HFFc6 (cell line): ENCODE results near the gene SLC7A9. TPM values are rescaled to one million over a fixed set of nuclear protein-coding genes. Genes with fewer than 3 reads are reported as not detected.
"Not testable (repeated sequence)": the region's sequence is repeated elsewhere in the genome, so short reads cannot be mapped to it uniquely, and the experiment has no call there.

Source experiments
- DNase-seq: peaks from one replicate; pipeline ENCODE4 v3.0.0-alpha.2; 2018
- H3K27ac Mint-ChIP-seq: 2 replicates; pipeline ENCODE4 v1.8.0; 2020; ENCODE audit warnings: mild to moderate bottlenecking, mixed read lengths
- H3K27me3 Mint-ChIP-seq: 2 replicates; pipeline ENCODE4 v1.8.0; 2021; ENCODE audit warnings: mild to moderate bottlenecking, moderate library complexity, mixed read lengths; ENCODE audit not compliant: insufficient read depth
- H3K36me3 Mint-ChIP-seq: 2 replicates; pipeline ENCODE4 v1.8.0; 2021; ENCODE audit warnings: low read depth, mixed read lengths
- H3K4me1 Mint-ChIP-seq: 2 replicates; pipeline ENCODE4 v1.8.0; 2020; ENCODE audit warnings: low read depth, mixed read lengths
- H3K4me3 Mint-ChIP-seq: 2 replicates; pipeline ENCODE4 v1.8.0; 2020; ENCODE audit warnings: mild to moderate bottlenecking, moderate library complexity, mixed read lengths
- H3K9me3 Mint-ChIP-seq: 2 replicates; pipeline ENCODE4 v1.8.0; 2020; ENCODE audit warnings: mild to moderate bottlenecking, mixed read lengths
- CTCF ChIP-seq: fragments of 200-600 bp; sonication (generic); IDR thresholded peaks from 2 replicates; pipeline ENCODE4 v1.5.0; 2021; ENCODE audit warnings: antibody characterized with exemption, mild to moderate bottlenecking
- total RNA-seq, 6 experiments: library from RNA; stranded (reverse); fragmentation: NEBNext Ultra II Directional; extraction: Animal tissue kit (Norgen Biotek cat#: 25700); gene quantifications; 2 replicates in 1 of 6; 3 replicates in 5 of 6; pipeline ENCODE4 v1.2.3, GENCODE V29; 2021

SLC7A9 gene
- total RNA-seq, 6 experiments from 2014 or later, result not detected

GRCh38 chr19:32800754-32801153 lies 68.8 kb downstream of the SLC7A9 start:
- TF ChIP-seq CTCF, result no peak
- no peaks in the 10 kb centered on the region for H3K36me3 Mint-ChIP-seq
- no peaks in the 10 kb centered on the region for H3K9me3 Mint-ChIP-seq
- H3K27ac Mint-ChIP-seq, result no peak overlapping the region
- DNase-seq, result no peak
- H3K4me3 Mint-ChIP-seq, result no peak overlapping the region
- H3K27me3 Mint-ChIP-seq, result peaks cover 15% of the 10 kb centered on the region
- H3K4me1 Mint-ChIP-seq, result no peaks in the 10 kb centered on the region

- Mint-ChIP-seq H3K9me3 (no peaks in the 10 kb centered on the region), H3K27me3 (peaks cover 15% of the 10 kb centered on the region), H3K36me3 (no peaks in the 10 kb centered on the region), H3K27ac (no peak overlapping the region), H3K4me3 (no peak overlapping the region), H3K4me1 (no peaks in the 10 kb centered on the region)
- no peak for TF ChIP-seq CTCF
- no peak for DNase-seq
Observed at GRCh38 chr19:32800191-32800590, 69.4 kb downstream of the SLC7A9 start.

GRCh38 chr19:32798201-32798600 lies 71.4 kb downstream of the SLC7A9 start:
- H3K9me3 Mint-ChIP-seq, result no peaks in the 10 kb centered on the region
- no peaks in the 10 kb centered on the region for H3K36me3 Mint-ChIP-seq
- H3K27ac Mint-ChIP-seq, result no peak overlapping the region
- no peak for TF ChIP-seq CTCF
- H3K4me1 Mint-ChIP-seq, result no peaks in the 10 kb centered on the region
- no peak for DNase-seq
- peaks cover 9% of the 10 kb centered on the region for H3K27me3 Mint-ChIP-seq
- H3K4me3 Mint-ChIP-seq, result no peak overlapping the region

- TF ChIP-seq CTCF, result no peak
- H3K4me3 Mint-ChIP-seq, result no peak overlapping the region
- DNase-seq, result no peak
- no peaks in the 10 kb centered on the region for H3K36me3 Mint-ChIP-seq
- H3K4me1 Mint-ChIP-seq, result no peaks in the 10 kb centered on the region
- H3K9me3 Mint-ChIP-seq, result no peaks in the 10 kb centered on the region
- H3K27me3 Mint-ChIP-seq, result peaks cover 29% of the 10 kb centered on the region
- no peak overlapping the region for H3K27ac Mint-ChIP-seq
Observed at GRCh38 chr19:32789429-32789828, 80.1 kb downstream of the SLC7A9 start.

- H3K27ac Mint-ChIP-seq, H3K4me3 Mint-ChIP-seq, H3K9me3 Mint-ChIP-seq, DNase-seq, H3K4me1 Mint-ChIP-seq, H3K36me3 Mint-ChIP-seq: not testable (repeated sequence)
- H3K27me3 Mint-ChIP-seq, result peaks cover 33% of the 10 kb centered on the region
Observed at GRCh38 chr19:32787895-32788294, 81.7 kb downstream of the SLC7A9 start.

- not testable (repeated sequence) for H3K27ac Mint-ChIP-seq, H3K4me3 Mint-ChIP-seq, DNase-seq, H3K9me3 Mint-ChIP-seq, H3K4me1 Mint-ChIP-seq, H3K36me3 Mint-ChIP-seq
- H3K27me3 Mint-ChIP-seq, result peaks cover 31% of the 10 kb centered on the region
Observed at GRCh38 chr19:32787161-32787813, 82.3 kb downstream of the SLC7A9 start.

- not testable (repeated sequence) for DNase-seq, H3K4me1 Mint-ChIP-seq, H3K4me3 Mint-ChIP-seq, H3K9me3 Mint-ChIP-seq, H3K27ac Mint-ChIP-seq, H3K36me3 Mint-ChIP-seq
- H3K27me3 Mint-ChIP-seq, result peaks cover 31% of the 10 kb centered on the region
Observed at GRCh38 chr19:32782089-32782488, 87.5 kb downstream of the SLC7A9 start.
